Ishikawa (cell line): ENCODE data around the gene POLD3.

Experiments
- CEBPB ChIP-seq: IDR thresholded peaks from 2 replicates; pipeline ENCODE4 v1.6.1; 2012
- CREB1 ChIP-seq: IDR thresholded peaks from 2 replicates; pipeline ENCODE4 v1.6.1; 2012; ENCODE audit warnings: low read depth
- EGR1 ChIP-seq: IDR thresholded peaks from 2 replicates; pipeline ENCODE4 v1.6.1; 2012
- EP300 ChIP-seq: IDR thresholded peaks from 2 replicates; pipeline ENCODE4 v1.6.1; 2012; ENCODE audit warnings: borderline replicate concordance
- FOXM1 ChIP-seq: IDR thresholded peaks from 2 replicates; pipeline ENCODE4 v1.6.1; 2012; ENCODE audit warnings: low read depth, borderline replicate concordance
- MAX ChIP-seq: IDR thresholded peaks from 2 replicates; pipeline ENCODE4 v1.6.1; 2012
- NFIC ChIP-seq: IDR thresholded peaks from 2 replicates; pipeline ENCODE4 v1.6.1; 2012
- RAD21 ChIP-seq: IDR thresholded peaks from 2 replicates; pipeline ENCODE4 v1.6.1; 2012; ENCODE audit warnings: low read depth
- TAF1 ChIP-seq: IDR thresholded peaks from 2 replicates; pipeline ENCODE4 v1.6.1; 2012; ENCODE audit warnings: low read depth, mild to moderate bottlenecking
- TCF12 ChIP-seq: IDR thresholded peaks from 2 replicates; pipeline ENCODE4 v1.6.1; 2012; ENCODE audit warnings: low read depth
- TEAD4 ChIP-seq: IDR thresholded peaks from 2 replicates; pipeline ENCODE4 v1.6.1; 2012
- YY1 ChIP-seq: IDR thresholded peaks from 2 replicates; pipeline ENCODE4 v1.6.1; 2012; ENCODE audit warnings: low read depth
- ZBTB7A ChIP-seq: IDR thresholded peaks from 2 replicates; pipeline ENCODE4 v1.6.1; 2012; ENCODE audit warnings: low read depth
- TF ChIP-seq, protein P1 (sequence below): IDR thresholded peaks from 2 replicates; pipeline ENCODE4 v1.6.1; 2012
- TF ChIP-seq, protein P2 (sequence below): IDR thresholded peaks from 2 replicates; pipeline ENCODE4 v1.6.1; 2012; ENCODE audit warnings: low read depth, mild to moderate bottlenecking

POLD3 gene

GRCh38 chr11:74551754-74552145, 40.6 kb upstream of the POLD3 start:
- TF ChIP-seq MAX (no peak), NFIC (no peak), CREB1 (no peak), TCF12 (no peak), FOXM1 (no peak), EP300 (no peak), EGR1 (no peak), TAF1 (no peak), RAD21 (no peak), YY1 (no peak), ZBTB7A (no peak), TEAD4 (no peak), CEBPB (no peak)
- TF ChIP-seq, protein P1, sequence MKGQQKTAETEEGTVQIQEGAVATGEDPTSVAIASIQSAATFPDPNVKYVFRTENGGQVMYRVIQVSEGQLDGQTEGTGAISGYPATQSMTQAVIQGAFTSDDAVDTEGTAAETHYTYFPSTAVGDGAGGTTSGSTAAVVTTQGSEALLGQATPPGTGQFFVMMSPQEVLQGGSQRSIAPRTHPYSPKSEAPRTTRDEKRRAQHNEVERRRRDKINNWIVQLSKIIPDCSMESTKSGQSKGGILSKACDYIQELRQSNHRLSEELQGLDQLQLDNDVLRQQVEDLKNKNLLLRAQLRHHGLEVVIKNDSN = no peak
- TF ChIP-seq, protein P2, sequence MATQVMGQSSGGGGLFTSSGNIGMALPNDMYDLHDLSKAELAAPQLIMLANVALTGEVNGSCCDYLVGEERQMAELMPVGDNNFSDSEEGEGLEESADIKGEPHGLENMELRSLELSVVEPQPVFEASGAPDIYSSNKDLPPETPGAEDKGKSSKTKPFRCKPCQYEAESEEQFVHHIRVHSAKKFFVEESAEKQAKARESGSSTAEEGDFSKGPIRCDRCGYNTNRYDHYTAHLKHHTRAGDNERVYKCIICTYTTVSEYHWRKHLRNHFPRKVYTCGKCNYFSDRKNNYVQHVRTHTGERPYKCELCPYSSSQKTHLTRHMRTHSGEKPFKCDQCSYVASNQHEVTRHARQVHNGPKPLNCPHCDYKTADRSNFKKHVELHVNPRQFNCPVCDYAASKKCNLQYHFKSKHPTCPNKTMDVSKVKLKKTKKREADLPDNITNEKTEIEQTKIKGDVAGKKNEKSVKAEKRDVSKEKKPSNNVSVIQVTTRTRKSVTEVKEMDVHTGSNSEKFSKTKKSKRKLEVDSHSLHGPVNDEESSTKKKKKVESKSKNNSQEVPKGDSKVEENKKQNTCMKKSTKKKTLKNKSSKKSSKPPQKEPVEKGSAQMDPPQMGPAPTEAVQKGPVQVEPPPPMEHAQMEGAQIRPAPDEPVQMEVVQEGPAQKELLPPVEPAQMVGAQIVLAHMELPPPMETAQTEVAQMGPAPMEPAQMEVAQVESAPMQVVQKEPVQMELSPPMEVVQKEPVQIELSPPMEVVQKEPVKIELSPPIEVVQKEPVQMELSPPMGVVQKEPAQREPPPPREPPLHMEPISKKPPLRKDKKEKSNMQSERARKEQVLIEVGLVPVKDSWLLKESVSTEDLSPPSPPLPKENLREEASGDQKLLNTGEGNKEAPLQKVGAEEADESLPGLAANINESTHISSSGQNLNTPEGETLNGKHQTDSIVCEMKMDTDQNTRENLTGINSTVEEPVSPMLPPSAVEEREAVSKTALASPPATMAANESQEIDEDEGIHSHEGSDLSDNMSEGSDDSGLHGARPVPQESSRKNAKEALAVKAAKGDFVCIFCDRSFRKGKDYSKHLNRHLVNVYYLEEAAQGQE = no peak

GRCh38 chr11:74557526-74557925, 34.9 kb upstream of the POLD3 start:
- TF ChIP-seq ZBTB7A = no peak

- no peak for TF ChIP-seq TAF1
- TF ChIP-seq TCF12 = no peak
- no peak for TF ChIP-seq MAX
- TF ChIP-seq YY1 = no peak
- no peak for TF ChIP-seq EP300
These were observed 33.1 kb upstream of the POLD3 start for GRCh38 chr11:74559110-74559933.

DNA sequence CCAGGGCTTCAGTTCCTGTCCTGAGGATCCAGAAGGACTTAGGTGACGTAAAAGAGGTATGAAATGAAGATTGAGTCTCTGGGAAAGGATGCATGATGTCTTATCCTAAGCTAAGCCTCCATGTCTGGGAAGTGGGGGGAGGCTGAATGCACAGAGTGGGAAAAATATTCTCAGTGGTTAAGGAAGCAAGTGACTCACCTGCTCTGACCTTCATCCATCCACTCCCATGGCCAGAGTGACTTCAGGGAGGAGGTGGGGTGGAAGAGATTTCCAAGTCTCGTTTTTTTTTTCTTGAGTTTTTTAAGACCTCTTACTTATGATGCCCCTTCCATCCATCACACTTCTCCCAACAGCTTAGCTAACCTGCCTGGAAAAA, 32.5 kb upstream of the POLD3 start:
- TF ChIP-seq NFIC (no peak), CEBPB (no peak), MAX (no peak), FOXM1 (no peak), EGR1 (no peak)
- TF ChIP-seq, protein P2 = no peak

GRCh38 chr11:74566146-74566960, 26.0 kb upstream of the POLD3 start:
- TF ChIP-seq, protein P1 = no peak
- TF ChIP-seq ZBTB7A (no peak), EP300 (no peak), NFIC (no peak), FOXM1 (no peak), RAD21 (no peak)

DNA sequence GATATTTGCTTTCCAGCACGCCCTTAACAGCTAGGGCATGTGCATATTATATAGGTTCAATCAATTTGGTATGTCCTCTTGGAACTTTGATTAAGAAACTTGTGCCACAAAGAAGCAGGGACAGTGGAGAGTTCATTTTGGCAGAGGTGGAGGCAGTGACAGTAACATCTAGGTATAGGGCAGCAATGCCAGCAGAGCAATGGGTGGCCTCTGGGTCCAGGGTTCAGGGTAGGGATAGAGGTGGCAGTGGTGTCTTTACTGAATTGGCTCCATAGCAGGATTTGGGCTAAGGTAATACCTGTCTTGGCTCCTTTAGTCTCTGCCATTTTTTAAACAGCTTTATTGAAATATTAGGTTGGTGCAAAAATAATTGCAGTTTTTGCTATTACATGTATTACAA, 24.4 kb upstream of the POLD3 start:
- TF ChIP-seq EGR1 (no peak), YY1 (no peak), CREB1 (no peak), EP300 (no peak), TEAD4 (no peak)
- TF ChIP-seq, protein P1 = no peak
